ENCODE measurements around the gene RCBTB2.

DNA sequence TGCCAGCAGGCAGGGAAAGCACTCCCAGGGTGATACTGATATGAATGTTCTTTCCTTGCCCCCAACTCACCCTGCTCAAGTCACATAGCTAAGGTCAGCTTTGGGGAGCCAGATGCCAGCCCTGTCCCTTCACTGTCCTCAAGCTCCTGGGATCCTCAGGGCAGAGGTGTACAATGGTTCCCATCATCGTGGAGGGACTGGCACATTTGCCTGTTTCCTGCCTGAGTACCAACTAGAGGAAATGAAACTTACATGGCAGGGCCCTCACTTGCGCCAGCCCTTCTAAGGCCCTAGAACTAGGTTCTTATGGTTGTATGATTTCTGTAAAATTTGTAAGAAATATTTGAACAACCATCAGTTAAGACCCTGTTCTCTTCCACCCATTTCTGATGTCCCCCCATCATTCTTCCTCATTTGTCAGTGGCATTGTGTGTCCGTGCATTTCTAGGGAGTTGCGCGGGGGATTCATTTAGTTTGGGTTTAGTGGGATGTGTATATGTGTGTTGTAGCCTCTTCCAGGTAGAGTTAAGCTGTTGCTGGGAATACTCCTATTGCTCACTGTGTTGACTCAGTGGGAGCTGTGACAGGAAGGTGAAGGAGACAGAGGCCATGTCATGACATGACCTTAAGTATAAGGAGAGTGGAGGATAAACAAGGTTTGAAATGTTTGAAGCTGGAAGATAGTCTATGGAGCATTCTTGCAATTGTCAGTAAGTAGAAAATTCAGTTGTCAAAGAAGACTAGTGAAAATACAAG, 41.3 kb upstream of the RCBTB2 start:
- TF ChIP-seq ARNT (IDR thresholded peaks at IDR 0.05) = no peak
- no peak for TF ChIP-seq LEF1 (IDR thresholded peaks at IDR 0.05; ENCODE audit: borderline replicate concordance)
- TF ChIP-seq FOXM1 (IDR thresholded peaks at IDR 0.05; ENCODE audit: borderline replicate concordance) = no peak
- no peak for TF ChIP-seq FOXA1 (IDR thresholded peaks at IDR 0.05)
- no peak for TF ChIP-seq SP1 (IDR thresholded peaks at IDR 0.05)
- TF ChIP-seq BHLHE40 (IDR thresholded peaks at IDR 0.05; ENCODE audit: borderline replicate concordance) = no peak
- no peak for TF ChIP-seq FOXK2 (IDR thresholded peaks at IDR 0.05)
- TF ChIP-seq SUZ12 (IDR thresholded peaks at IDR 0.05) = no peak
- TF ChIP-seq NFRKB (IDR thresholded peaks at IDR 0.05) = no peak

All from HEK293T (cell line).